Measurements from ENCODE around the gene WFDC11. TPM values are rescaled to one million over a fixed set of nuclear protein-coding genes. Genes with fewer than 3 reads are reported as not detected.
"Not testable (repeated sequence)": the region's sequence is repeated elsewhere in the genome, so short reads cannot be mapped to it uniquely, and the experiment has no call there.

WFDC11 gene
- total and polyA plus RNA-seq, 2 of the 4 experiments (the other 2 are of a cell fraction) = not detected

DNA sequence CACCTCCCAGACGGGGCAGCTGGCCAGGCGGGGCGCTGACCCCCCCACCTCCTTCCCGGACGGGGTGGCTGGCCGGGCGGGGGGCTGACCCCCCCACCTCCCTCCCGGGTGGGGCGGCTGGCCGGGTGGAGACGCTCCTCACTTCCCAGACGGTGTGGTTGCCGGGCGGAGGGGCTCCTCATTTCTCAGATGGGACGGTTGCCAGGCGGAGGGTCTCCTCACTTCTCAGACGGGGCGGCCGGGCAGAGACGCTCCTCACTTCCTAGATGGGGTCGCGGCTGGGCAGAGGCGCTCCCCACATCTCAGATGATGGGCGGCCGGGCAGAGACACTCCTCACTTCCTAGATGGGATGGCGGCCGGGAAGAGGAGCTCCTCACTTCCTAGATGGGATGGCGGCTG lies 24.2 kb downstream of the WFDC11 start:
- H3K4me2 ChIP-seq (ENCODE audit: low read depth, low read length); intact Hi-C loops (cut with micrococcal nuclease); DNase-seq; H3K4me1 ChIP-seq (ENCODE audit: control insufficient read depth, insufficient read depth, low read length); H3K9me3 ChIP-seq (ENCODE audit: control insufficient read depth, insufficient read depth, low read length); H3K23ac ChIP-seq (ENCODE audit: low read depth, low read length); H4K8ac ChIP-seq (ENCODE audit: low read depth in 2 of 2, low read length in 2 of 2); H4K20me1 ChIP-seq (ENCODE audit: insufficient read depth, low read length); H2BK15ac ChIP-seq (ENCODE audit: low read depth, low read length); H3K18ac ChIP-seq (ENCODE audit: low read depth, low read length); H2AK5ac ChIP-seq (ENCODE audit: low read depth, low read length); H3K79me1 ChIP-seq (ENCODE audit: low read depth in 1 of 2, low read length in 2 of 2); BruUV-seq (replicated peaks); H3K4ac ChIP-seq (ENCODE audit: low read depth, low read length); H3K14ac ChIP-seq (replicated peaks; ENCODE audit: low read depth, low read length); H3K4me3 ChIP-seq (ENCODE audit: insufficient read depth, low read depth, low read length); CTCF ChIA-PET; H3K27ac ChIP-seq (ENCODE audit: insufficient read depth, low read length); POLR2A ChIA-PET (ENCODE audit: unreplicated experiment); H4K5ac ChIP-seq (ENCODE audit: low read depth, low read length); H3K36me3 ChIP-seq (ENCODE audit: control insufficient read depth, insufficient read depth, low read length); H2BK5ac ChIP-seq (ENCODE audit: low read depth, low read length, poor library complexity, severe bottlenecking); H3K9me1 ChIP-seq (ENCODE audit: insufficient read depth, low read length); H3K9ac ChIP-seq (ENCODE audit: low read depth, low read length); dilution Hi-C loops (cut with HindIII; ENCODE audit: low sequenced_read_pairs, unreplicated experiment); H3K56ac ChIP-seq (ENCODE audit: extremely low read depth, insufficient read depth, low read length); in situ Hi-C loops (cut with MboI; ENCODE audit: low sequenced_read_pairs); H3K27me3 ChIP-seq (ENCODE audit: control insufficient read depth, insufficient read depth, low read length); H4K91ac ChIP-seq (ENCODE audit: insufficient read depth, low read depth, low read length); H2BK120ac ChIP-seq (ENCODE audit: low read depth, low read length); H2AK9ac ChIP-seq (replicated peaks; ENCODE audit: low read depth, low read length, poor library complexity); H2BK20ac ChIP-seq (ENCODE audit: low read depth, low read length); H2AFZ ChIP-seq (replicated peaks; ENCODE audit: low read length, poor library complexity); ATAC-seq (ENCODE audit: low read depth): not testable (repeated sequence)
- WGBS, 2 experiments (ENCODE audit: extremely low coverage in 2 of 2, insufficient read length in 1 of 2) = no CpG with 5 or more reads among the region's 28 CpGs

DNA sequence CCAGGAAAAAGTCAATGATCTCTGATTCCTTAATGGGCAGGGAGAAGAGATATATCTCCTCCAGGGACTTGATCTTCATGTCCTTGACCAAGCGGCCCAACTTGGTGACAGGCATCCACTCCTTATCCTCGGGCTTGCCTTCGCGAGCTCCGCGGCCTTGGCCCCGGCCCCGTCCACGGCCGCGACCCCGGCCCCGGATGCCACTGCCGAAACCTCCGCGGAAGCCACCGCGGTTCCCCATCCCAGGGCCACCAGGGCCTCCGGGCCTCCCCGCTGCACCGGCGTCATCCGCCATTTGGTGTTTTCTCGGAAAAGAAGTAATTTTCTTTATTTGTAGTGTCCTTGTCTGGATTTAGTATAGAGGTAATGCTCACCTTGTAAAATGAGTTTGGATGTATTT lies 29.0 kb downstream of the WFDC11 start:
- in situ Hi-C loops (cut with MboI; ENCODE audit: low sequenced_read_pairs) = not testable (repeated sequence)

More for the DNA sequence above, 29.0 kb downstream of the WFDC11 start:
- H3K36me3 ChIP-seq (ENCODE audit: control insufficient read depth, insufficient read depth, low read length); H4K8ac ChIP-seq (ENCODE audit: low read depth in 2 of 2, low read length in 2 of 2); H3K23ac ChIP-seq (ENCODE audit: low read depth, low read length); BruUV-seq (replicated peaks); H3K79me1 ChIP-seq (ENCODE audit: low read depth in 1 of 2, low read length in 2 of 2); H3K18ac ChIP-seq (ENCODE audit: low read depth, low read length); H3K56ac ChIP-seq (ENCODE audit: extremely low read depth, insufficient read depth, low read length); H4K20me1 ChIP-seq (ENCODE audit: insufficient read depth, low read length); H3K4me3 ChIP-seq (ENCODE audit: insufficient read depth, low read depth, low read length); H4K5ac ChIP-seq (ENCODE audit: low read depth, low read length); intact Hi-C loops (cut with micrococcal nuclease); H2AK5ac ChIP-seq (ENCODE audit: low read depth, low read length); H3K4me2 ChIP-seq (ENCODE audit: low read depth, low read length); DNase-seq; H2AFZ ChIP-seq (replicated peaks; ENCODE audit: low read length, poor library complexity); H3K9me3 ChIP-seq (ENCODE audit: control insufficient read depth, insufficient read depth, low read length); H3K4ac ChIP-seq (ENCODE audit: low read depth, low read length); H3K4me1 ChIP-seq (ENCODE audit: control insufficient read depth, insufficient read depth, low read length); H2BK120ac ChIP-seq (ENCODE audit: low read depth, low read length); POLR2A ChIA-PET (ENCODE audit: unreplicated experiment); H3K9me1 ChIP-seq (ENCODE audit: insufficient read depth, low read length); H2BK15ac ChIP-seq (ENCODE audit: low read depth, low read length); ATAC-seq (ENCODE audit: low read depth); H2AK9ac ChIP-seq (replicated peaks; ENCODE audit: low read depth, low read length, poor library complexity); H3K27me3 ChIP-seq (ENCODE audit: control insufficient read depth, insufficient read depth, low read length); dilution Hi-C loops (cut with HindIII; ENCODE audit: low sequenced_read_pairs, unreplicated experiment); H3K14ac ChIP-seq (replicated peaks; ENCODE audit: low read depth, low read length); H4K91ac ChIP-seq (ENCODE audit: insufficient read depth, low read depth, low read length); H3K27ac ChIP-seq (ENCODE audit: insufficient read depth, low read length); H2BK20ac ChIP-seq (ENCODE audit: low read depth, low read length); CTCF ChIA-PET; H3K9ac ChIP-seq (ENCODE audit: low read depth, low read length); H2BK5ac ChIP-seq (ENCODE audit: low read depth, low read length, poor library complexity, severe bottlenecking): not testable (repeated sequence)
- WGBS, 2 experiments (ENCODE audit: extremely low coverage in 2 of 2, insufficient read length in 1 of 2) = no CpG with 5 or more reads among the region's 24 CpGs
